ENCODE measurements around the gene LRFN2. TPM values are rescaled to one million over a fixed set of nuclear protein-coding genes. Genes with fewer than 3 reads are reported as not detected.

The LRFN2 gene
- total and polyA plus RNA-seq, 2 experiments from 2014 or later: 0.29 to 2.5 TPM

GRCh38 chr6:40559056-40559455 lies 28.1 kb downstream of the LRFN2 start (continued):
- TF ChIP-seq CTCF (conservative IDR thresholded peaks at IDR 0.05; ENCODE audit: low read depth in 2 of 2) (no peak), ETS1 (IDR thresholded peaks at IDR 0.05) (no peak), JUNB (IDR thresholded peaks at IDR 0.05; ENCODE audit: unreplicated experiment) (no peak), POLR2AphosphoS5 (IDR thresholded peaks at IDR 0.05; ENCODE audit: low read depth) (no peak), ZNF331 (CRISPR knock-in tag; IDR thresholded peaks at IDR 0.05; ENCODE audit: low read depth) (no peak)

- Histone ChIP-seq H3F3A (replicated peaks; ENCODE audit: low read depth) (no peaks in the 10 kb centered on the region), H3K4me1 (ENCODE audit: insufficient read depth) (peaks cover 10% of the 10 kb centered on the region), H3K9me2 (ENCODE audit: insufficient read depth) (no peaks in the 10 kb centered on the region; the same call in 1 of the 2 replicates), H3K4me3 (no peak overlapping the region), H3K36me3 (ENCODE audit: insufficient read depth) (no peaks in the 10 kb centered on the region), H3K27me3 (ENCODE audit: insufficient read depth) (no peaks in the 10 kb centered on the region), H3K4me2 (no peak overlapping the region), H3K27ac (ENCODE audit: low read depth) (no peak overlapping the region), H3K79me2 (replicated peaks; ENCODE audit: insufficient read depth) (no peaks in the 10 kb centered on the region), H4K20me1 (replicated peaks; ENCODE audit: insufficient read depth) (no peaks in the 10 kb centered on the region), H2AFZ (no peak overlapping the region)
- H3K4me3 Mint-ChIP-seq: no peak overlapping the region
- H3K4me1 Mint-ChIP-seq: peaks cover 45% of the 10 kb centered on the region
- ATAC-seq: no peak
- peaks cover 15% of the 10 kb centered on the region for H3K27me3 Mint-ChIP-seq (ENCODE audit: insufficient read depth, low read depth, poor library complexity)
- H3K9me3 Mint-ChIP-seq: no peaks in the 10 kb centered on the region
- no peak overlapping the region for H3K27ac Mint-ChIP-seq
- no peak for DNase-seq (ENCODE audit: low spot score)
- no peaks in the 10 kb centered on the region; the same call in 2 of the 3 replicates for H3K36me3 Mint-ChIP-seq (ENCODE audit: low read depth)
- TF ChIP-seq NANOG (IDR thresholded peaks at IDR 0.05; ENCODE audit: borderline replicate concordance) (no peak), CTCF (conservative IDR thresholded peaks at IDR 0.05; ENCODE audit: low read depth in 2 of 2) (no peak), ZNF114 (CRISPR knock-in tag; IDR thresholded peaks at IDR 0.05) (no peak), REST (IDR thresholded peaks at IDR 0.05; ENCODE audit: unreplicated experiment) (no peak), JUNB (IDR thresholded peaks at IDR 0.05; ENCODE audit: unreplicated experiment) (no peak), EZH2phosphoT487 (IDR thresholded peaks at IDR 0.05; ENCODE audit: unreplicated experiment) (no peak), EZH2 (IDR thresholded peaks at IDR 0.05; ENCODE audit: low read depth, unreplicated experiment) (no peak), ZNF331 (CRISPR knock-in tag; IDR thresholded peaks at IDR 0.05; ENCODE audit: low read depth) (no peak)
These were observed 29.1 kb downstream of the LRFN2 start for GRCh38 chr6:40558102-40558501.

All from GM23338 (cell line).